ENCODE results near the gene MAP3K9.

Gene MAP3K9

GRCh38 chr14:70785556-70785955, 23.8 kb downstream of the MAP3K9 start:
- DNase-seq (ENCODE audit: low read depth): no peak

GRCh38 chr14:70784886-70785285, 24.4 kb downstream of the MAP3K9 start:
- DNase-seq (ENCODE audit: low read depth): no peak

GRCh38 chr14:70782361-70782760, 27.0 kb downstream of the MAP3K9 start:
- DNase-seq (ENCODE audit: low read depth): peak; percentile 18

- no peak for DNase-seq (ENCODE audit: low read depth)
Measured at GRCh38 chr14:70780396-70781075, 28.8 kb downstream of the MAP3K9 start.

- no peak for DNase-seq (ENCODE audit: low read depth)
Measured at GRCh38 chr14:70779667-70780066, 29.6 kb downstream of the MAP3K9 start.

- DNase-seq (ENCODE audit: low read depth): no peak
Measured at GRCh38 chr14:70776197-70776596, 33.1 kb downstream of the MAP3K9 start.

- DNase-seq (ENCODE audit: low read depth): no peak
Measured at GRCh38 chr14:70773182-70773862, 36.0 kb downstream of the MAP3K9 start.

- no peak for DNase-seq (ENCODE audit: low read depth)
Measured at GRCh38 chr14:70771781-70772212, 37.5 kb downstream of the MAP3K9 start.

- no peak for DNase-seq (ENCODE audit: low read depth)
Measured at GRCh38 chr14:70770490-70770889, 38.8 kb downstream of the MAP3K9 start.

GRCh38 chr14:70759398-70759797, 49.9 kb downstream of the MAP3K9 start:
- no peak for DNase-seq (ENCODE audit: low read depth)

GRCh38 chr14:70755655-70756054, 53.7 kb downstream of the MAP3K9 start:
- no peak for DNase-seq (ENCODE audit: low read depth)

GRCh38 chr14:70754991-70755390, 54.3 kb downstream of the MAP3K9 start:
- DNase-seq (ENCODE audit: low read depth): no peak

- DNase-seq (ENCODE audit: low read depth): no peak
Measured at GRCh38 chr14:70753518-70753953, 55.8 kb downstream of the MAP3K9 start.

GRCh38 chr14:70748422-70748821, 60.9 kb downstream of the MAP3K9 start:
- DNase-seq (ENCODE audit: low read depth): no peak

GRCh38 chr14:70744641-70745040, 64.7 kb downstream of the MAP3K9 start:
- no peak for DNase-seq (ENCODE audit: low read depth)

GRCh38 chr14:70742316-70742715, 67.0 kb downstream of the MAP3K9 start:
- DNase-seq (ENCODE audit: low read depth): no peak

GRCh38 chr14:70741482-70741881, 67.8 kb downstream of the MAP3K9 start:
- no peak for DNase-seq (ENCODE audit: low read depth)

- no peak for DNase-seq (ENCODE audit: low read depth)
Measured at GRCh38 chr14:70735043-70735442, 74.3 kb downstream of the MAP3K9 start.

GRCh38 chr14:70731447-70732239, 77.7 kb downstream of the MAP3K9 start:
- DNase-seq (ENCODE audit: low read depth): no peak

- DNase-seq (ENCODE audit: low read depth): no peak
Measured at GRCh38 chr14:70730393-70730792, 78.9 kb downstream of the MAP3K9 start.

GRCh38 chr14:70726651-70727375, 82.5 kb downstream of the MAP3K9 start:
- no peak for DNase-seq (ENCODE audit: low read depth)

GRCh38 chr14:70724944-70725343, 84.4 kb downstream of the MAP3K9 start:
- no peak for DNase-seq (ENCODE audit: low read depth)
